Measurements from ENCODE around the gene SLC22A2.

The SLC22A2 gene

DNA sequence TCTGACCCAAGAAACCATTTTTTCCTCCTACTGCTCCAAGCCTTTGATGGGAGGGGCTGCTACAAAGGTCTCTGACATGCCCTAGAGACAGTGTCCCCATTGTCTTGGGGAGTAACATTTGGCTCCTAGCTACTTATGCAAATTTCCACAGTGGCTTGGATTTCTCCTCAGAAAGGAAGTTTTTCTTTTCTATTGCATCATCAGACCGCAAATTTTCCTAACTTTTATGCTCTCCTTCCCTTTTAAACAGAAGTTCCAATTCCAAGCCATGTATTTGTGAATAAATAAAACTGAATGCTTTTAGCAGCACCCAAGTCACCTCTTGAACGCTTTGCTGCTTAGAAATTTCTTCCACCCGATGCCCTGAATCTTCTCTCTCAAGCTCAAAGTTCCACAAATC, 51.0 kb downstream of the SLC22A2 start:
- DNase-seq (ENCODE audit: low spot score), result no peak

DNA sequence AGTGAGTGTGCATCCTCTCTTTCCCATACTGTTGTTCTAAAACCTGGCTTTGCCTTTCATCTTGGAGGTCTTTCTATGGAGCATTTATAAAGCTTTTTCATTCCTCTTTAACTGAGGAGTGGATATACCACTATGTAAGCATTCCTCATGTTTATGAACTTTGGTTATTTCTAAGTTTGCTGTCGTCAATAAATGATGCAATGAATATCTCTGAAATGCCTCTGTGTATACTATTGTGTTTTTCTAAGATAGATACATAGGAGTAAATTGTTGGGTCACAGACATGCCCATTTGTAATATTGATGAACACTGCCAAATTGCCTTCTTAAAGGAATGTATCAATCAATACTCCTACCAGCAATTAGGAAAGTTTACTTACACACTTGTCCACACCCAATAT, 53.9 kb downstream of the SLC22A2 start:
- no peak for DNase-seq (ENCODE audit: low spot score)

DNA sequence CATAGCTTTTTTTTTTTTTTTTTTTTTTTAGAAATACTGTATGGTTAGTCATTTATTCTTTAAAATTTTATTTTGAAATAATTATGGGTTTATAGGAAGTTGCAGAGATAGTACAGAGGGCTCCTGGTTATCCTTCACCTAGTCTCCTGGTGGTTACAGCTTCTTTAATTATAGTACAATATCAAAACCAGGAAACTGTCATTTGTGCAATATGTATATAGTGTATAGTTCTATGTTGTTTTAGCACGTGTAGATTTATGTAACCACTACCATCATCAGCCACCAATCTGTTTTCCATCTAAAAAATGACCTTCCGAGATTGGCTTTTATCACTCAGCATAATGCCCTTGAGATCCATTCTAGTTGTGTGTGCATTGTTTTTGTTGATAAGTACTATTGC, 54.7 kb downstream of the SLC22A2 start:
- DNase-seq (ENCODE audit: low spot score), result no peak

DNA sequence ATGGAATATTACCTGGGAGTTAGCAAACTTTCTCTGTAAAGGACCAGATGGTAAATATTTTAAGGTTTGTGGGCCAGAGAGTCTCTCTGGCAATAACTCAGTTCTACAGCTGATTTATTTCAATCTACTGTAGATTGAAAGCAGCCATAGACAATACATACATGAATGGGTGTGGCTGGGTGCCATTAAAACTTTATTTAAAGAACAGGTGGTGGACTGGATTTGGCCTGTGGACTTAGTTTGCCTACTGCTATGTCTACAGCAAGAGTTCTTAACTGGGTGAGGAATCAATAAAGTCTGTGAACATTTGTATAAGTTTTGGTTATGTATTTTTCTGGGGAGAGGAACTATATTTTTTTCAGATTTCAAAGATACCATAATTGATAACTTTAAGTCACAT, 55.1 kb downstream of the SLC22A2 start:
- no peak for DNase-seq (ENCODE audit: low spot score)

DNA sequence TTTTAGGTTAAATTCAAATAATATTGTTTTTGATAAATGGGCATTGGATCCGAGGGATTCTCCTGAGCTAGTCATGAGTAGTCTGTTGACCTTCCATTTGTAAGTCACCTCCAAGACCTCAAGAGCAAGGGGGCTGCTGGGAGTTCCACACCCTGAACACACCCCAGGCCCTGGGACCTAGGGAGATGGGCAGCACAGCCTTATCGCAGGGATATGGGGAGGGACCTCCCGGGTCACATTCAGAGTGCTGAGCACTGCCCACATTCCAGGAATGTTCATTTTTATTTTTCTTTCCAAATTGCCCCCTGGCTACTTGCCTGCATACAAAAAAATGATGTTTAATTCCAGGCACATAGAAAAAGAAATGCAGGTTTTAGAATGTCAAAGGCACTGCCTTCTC, 55.5 kb downstream of the SLC22A2 start:
- DNase-seq (ENCODE audit: low spot score), result no peak

- DNase-seq (ENCODE audit: low spot score), result no peak
Measured at GRCh38 chr6:160202411-160202810, 56.2 kb downstream of the SLC22A2 start.

DNA sequence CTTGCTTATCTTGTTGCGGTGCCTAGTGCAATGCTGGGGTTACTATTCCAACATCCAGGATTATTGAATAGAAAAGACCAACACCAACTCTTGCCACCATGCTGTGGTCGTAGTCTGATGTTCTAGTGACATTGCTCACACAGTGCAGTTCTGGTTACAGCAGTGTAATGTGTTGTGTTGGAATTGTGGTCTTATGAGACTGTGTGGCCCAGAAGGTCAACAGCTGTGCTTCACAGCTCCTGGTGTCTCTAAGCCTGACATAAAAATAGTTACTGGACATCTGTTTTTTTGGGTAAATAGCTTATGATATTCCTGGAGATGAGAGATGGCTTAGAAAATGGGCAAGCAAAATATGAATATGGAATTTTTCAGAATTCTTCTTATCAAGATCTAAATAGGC, 57.6 kb downstream of the SLC22A2 start:
- DNase-seq (ENCODE audit: low spot score), result no peak

- no peak for DNase-seq (ENCODE audit: low spot score)
Measured at GRCh38 chr6:160198606-160199211, 59.9 kb downstream of the SLC22A2 start.

DNA sequence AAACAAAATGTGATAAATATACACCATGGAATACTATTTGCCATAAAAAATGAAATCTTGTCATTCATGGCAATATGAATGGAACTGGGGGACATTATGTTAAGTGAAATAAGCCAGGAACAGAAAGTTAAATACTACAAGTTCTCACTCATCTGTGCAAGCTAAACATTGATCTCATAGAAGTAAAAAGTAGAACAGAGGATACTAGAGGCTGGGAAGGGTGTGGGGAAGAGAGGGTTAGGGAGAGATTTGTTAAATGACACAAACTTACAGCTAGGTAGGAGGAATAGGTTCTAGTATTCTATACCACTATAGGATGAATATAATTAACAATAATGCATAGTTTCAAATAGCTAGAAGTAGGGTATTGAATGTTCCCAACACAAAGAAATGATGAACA, 61.0 kb downstream of the SLC22A2 start:
- DNase-seq (ENCODE audit: low spot score), result no peak

GRCh38 chr6:160194808-160195207, 63.8 kb downstream of the SLC22A2 start:
- no peak for DNase-seq (ENCODE audit: low spot score)

- no peak for DNase-seq (ENCODE audit: low spot score)
Measured at GRCh38 chr6:160192840-160193239, 65.8 kb downstream of the SLC22A2 start.

GRCh38 chr6:160190973-160191372, 67.6 kb downstream of the SLC22A2 start:
- DNase-seq (ENCODE audit: low spot score), result no peak

GRCh38 chr6:160190081-160190480, 68.5 kb downstream of the SLC22A2 start:
- no peak for DNase-seq (ENCODE audit: low spot score)

DNA sequence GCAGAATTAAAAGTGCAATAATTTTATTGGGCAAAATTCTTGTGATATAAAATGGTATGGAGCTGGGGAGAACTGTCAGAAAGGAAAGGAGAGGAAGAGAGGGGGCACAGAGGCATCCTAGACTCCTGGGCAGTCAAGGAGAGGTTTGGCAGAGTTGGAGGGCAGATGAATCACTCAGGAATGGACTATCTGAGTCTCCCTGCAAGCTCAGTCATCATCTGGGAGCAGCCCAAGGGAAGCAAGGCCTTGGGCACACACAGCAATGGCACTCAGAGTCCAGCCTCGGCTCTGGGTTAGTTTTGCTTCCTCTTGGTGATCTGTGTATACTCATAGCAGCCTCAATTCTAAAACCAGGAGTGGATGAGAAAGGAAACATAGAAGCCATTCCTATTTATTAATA, 69.8 kb downstream of the SLC22A2 start:
- DNase-seq (ENCODE audit: low spot score), result no peak

GRCh38 chr6:160180706-160181105, 77.9 kb downstream of the SLC22A2 start:
- no peak for DNase-seq (ENCODE audit: low spot score)

GRCh38 chr6:160178271-160178670, 80.3 kb downstream of the SLC22A2 start:
- DNase-seq (ENCODE audit: low spot score), result no peak

DNA sequence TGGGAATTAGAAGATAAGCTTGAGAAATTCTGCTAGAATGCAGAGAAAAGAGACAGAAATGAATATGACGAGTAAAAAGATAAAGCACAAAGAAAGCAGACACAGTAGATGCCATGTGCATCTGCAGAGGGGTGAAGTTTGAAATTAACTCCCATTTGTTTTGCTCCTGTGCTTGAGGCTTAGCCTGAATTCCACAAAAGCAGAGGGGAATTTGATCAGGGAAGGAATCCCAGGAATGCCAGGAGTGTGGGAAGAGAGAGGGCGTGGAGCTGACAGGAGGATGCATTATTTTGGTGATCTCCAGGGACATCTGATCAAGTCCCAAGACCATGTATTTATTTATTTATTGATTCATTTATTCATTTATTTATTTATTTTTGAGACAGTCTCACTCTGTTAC, 81.4 kb downstream of the SLC22A2 start:
- DNase-seq (ENCODE audit: low spot score), result no peak

- no peak for DNase-seq (ENCODE audit: low spot score)
Measured at GRCh38 chr6:160174681-160175080, 83.9 kb downstream of the SLC22A2 start.

- DNase-seq (ENCODE audit: low spot score), result no peak
Measured at GRCh38 chr6:160173806-160174527, 84.7 kb downstream of the SLC22A2 start.

GRCh38 chr6:160172704-160173103, 85.9 kb downstream of the SLC22A2 start:
- DNase-seq (ENCODE audit: low spot score), result no peak

DNA sequence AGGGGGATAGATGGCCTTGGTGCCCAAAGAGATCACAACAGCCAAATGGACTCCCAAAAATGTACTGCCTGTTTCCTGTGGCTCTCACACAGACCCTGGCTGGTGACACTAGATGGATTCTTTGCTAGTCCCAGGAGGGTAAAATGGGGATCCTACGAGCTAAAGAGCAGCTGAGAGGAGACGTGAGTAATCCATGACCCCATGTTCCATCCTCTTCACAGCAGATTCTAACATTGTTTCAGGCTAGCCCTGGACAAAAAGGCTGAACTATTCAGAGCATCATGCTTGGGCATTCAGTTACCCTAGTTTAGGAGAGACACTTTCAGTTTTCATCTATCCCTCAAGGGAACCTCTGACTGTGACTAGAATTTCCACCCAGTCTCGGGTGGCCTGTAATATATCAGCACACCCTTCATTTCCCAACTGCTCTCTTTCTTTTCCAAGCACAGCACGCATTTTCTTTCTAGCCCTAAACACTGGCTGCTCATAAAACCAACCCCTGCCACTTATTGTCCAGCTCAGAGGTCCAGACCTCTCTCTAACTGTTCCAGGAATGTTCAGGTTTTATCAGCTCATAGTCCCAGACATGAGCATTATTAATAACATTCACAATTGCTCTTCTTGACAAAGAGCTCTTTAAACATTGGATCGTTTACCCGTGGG, 88.5 kb downstream of the SLC22A2 start:
- DNase-seq (ENCODE audit: low spot score), result no peak

GRCh38 chr6:160167604-160168399, 90.8 kb downstream of the SLC22A2 start:
- no peak for DNase-seq (ENCODE audit: low spot score)
